ENCODE measurements around the gene SEC22B.
"Not testable (repeated sequence)": the region's sequence is repeated elsewhere in the genome, so short reads cannot be mapped to it uniquely, and the experiment has no call there.

SEC22B gene

GRCh38 chr1:120176092-120176855 lies at the start of gene SEC22B:
Gene SEC22B, minus strand, starts transcription at chr1:120176520. Its CDS starts 139 bp downstream, at chr1:120176381.
- DNase-seq (ENCODE audit: low read depth in 2 of 2): peak; percentile 75 to 78

DNA sequence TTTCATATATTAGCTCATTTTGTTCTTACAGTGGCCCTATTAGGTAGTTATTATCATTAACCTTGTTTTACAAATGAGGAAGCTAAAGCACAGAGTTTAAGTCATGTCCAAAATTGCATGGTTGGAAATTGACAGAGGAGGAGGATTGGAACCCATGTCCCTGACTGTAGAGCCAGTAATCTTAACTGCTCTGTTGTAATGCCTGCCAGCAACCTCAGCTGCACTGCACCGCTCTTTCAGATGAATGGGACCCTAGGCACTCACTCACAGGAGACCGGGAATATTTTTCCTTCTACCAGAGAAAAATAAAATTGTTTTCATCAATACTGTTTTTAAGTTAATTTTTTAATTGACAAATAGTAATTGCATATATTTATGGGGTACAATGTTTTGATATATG lies 41.6 kb upstream of the SEC22B start:
- DNase-seq (ENCODE audit: low read depth in 2 of 2): not testable (repeated sequence)

- not testable (repeated sequence) for DNase-seq (ENCODE audit: low read depth in 2 of 2)
Observed at GRCh38 chr1:120217175-120217929, 41.0 kb upstream of the SEC22B start.

- DNase-seq (ENCODE audit: low read depth in 2 of 2): not testable (repeated sequence)
Observed at GRCh38 chr1:120213606-120214005, 37.3 kb upstream of the SEC22B start.

GRCh38 chr1:120210754-120211153 lies 34.4 kb upstream of the SEC22B start:
- not testable (repeated sequence) for DNase-seq (ENCODE audit: low read depth in 2 of 2)

DNA sequence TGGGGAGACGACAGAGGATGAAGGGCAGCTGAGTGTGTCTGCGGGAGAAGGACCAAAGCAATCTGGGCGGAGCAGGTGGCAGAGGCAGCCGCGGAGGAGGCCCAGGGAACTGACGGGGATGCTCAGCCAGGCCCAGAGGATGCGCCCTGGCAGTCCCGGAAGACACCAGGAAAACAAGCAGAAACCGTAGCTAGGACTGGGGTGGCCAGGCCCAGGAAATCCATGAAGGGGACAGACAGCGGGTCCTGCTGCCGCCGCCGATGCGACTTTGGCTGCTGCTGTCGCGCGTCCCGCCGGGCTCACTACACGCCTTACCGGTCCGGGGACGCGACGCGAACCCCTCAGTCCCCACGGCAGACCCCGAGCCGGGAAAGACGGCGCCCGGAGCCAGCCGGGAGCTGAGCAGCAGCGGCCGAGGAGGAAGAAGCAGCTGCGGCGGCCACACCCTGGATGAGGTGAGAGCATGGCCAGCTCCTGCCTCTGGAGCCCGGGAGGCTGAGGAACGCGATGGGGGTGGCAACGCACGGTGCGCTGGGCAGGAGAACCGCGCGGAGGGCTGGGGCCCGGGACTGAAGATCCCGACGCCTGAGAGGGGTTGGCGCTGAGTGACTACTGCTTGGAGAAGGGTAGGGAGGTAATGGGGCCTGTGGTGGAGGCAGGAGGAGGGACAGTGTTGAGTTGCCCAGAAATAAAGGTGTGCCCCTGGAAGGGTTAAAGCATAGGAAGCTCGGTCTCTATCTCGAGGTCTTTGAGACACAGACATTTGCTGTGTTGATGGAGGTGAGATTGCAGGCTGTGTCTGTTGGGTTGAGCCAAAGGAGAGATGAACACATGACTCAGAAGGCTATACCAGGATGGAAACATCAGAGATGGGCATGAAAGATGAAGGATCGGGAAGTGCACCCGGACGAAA lies 20.8 kb upstream of the SEC22B start:
- not testable (repeated sequence) for DNase-seq (ENCODE audit: low read depth in 2 of 2)

DNA sequence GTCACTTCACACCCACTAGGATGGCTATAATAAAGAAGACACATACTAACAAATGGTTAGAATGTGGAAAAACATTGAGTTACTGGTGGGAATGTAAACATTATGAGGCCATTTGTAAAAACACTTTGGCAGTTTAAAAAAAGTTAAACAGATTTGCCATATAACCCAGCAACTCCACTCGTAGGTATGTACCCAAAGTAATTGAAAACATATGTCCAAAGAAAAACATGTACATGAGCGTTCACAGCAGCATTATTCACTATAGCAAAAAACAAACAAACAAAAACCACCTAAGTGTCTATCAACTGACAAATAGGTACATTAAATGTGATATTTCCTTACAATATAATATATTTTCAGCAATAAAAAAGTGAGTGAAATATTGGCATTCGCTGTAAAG lies 12.3 kb upstream of the SEC22B start:
- not testable (repeated sequence) for DNase-seq (ENCODE audit: low read depth in 2 of 2)

DNA sequence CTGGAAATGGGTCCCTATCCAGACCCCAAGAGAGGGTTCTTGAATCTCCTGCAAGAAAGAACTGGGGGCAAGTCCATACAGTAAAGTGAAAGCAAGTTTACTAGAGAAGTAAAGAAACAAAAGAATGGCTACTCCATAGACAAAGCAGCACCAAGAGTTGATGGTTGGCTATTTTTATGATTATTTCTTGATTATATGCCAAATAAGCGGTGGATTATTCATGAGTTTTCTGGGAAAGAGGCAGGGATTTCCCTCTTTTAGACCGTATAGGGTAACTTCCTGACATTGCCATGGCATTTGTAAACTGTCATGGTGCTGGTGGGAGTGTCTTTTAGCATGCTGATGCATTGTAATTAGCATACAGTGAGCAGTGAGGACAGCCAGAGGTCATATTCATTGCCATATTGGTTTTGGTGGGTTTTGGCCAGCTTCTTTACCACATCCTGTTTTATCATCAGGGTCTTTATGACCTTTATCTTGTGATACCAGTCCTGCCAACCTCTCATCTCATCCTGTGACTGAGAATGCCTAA lies 5.9 kb upstream of the SEC22B start:
- not testable (repeated sequence) for DNase-seq (ENCODE audit: low read depth in 2 of 2)

DNA sequence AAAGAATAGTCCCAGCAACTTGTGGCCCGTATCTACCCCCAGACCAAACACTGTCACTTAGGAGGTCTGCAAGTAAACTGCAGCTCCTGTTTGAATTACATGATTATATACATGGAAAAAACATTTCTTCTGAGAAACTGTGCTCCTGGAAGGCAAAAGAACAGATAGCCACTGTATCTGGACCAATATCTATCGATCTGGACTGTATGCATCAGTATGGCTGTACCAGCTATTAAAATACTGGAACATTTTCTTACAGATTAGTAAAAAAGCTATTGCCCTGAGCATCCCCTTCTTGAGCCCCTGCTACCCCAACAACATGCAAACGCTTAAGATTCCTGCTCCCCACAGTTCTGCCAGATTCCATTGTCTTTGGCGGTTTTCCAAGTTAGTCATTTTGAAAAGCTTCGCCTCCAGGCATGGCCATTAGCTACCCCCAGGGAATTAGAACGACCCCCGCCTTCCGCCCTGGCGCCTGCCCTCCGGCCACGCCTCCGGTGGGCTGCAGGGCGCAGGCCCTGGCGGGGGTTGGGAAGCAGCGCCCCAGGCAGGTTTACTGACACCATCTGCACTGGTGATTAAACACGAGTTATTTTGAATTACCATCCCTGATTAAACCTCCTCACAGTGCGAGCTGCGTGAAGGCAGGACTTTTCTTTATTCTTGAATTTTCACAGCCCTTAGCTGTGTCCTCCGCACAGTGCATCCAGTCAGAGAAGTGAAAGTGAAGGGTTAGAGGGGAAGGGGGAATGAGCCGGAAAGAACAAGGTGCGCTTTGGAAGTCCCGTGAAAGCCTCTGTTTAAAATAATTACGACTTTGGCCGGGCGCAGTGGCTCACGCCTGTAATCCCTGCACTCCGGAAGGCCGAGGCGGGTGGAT lies 3.7 kb upstream of the SEC22B start:
- DNase-seq (ENCODE audit: low read depth in 2 of 2): not testable (repeated sequence)

GRCh38 chr1:120178799-120179756 lies 2.8 kb upstream of the SEC22B start:
- DNase-seq (ENCODE audit: low read depth in 2 of 2): no peak

DNA sequence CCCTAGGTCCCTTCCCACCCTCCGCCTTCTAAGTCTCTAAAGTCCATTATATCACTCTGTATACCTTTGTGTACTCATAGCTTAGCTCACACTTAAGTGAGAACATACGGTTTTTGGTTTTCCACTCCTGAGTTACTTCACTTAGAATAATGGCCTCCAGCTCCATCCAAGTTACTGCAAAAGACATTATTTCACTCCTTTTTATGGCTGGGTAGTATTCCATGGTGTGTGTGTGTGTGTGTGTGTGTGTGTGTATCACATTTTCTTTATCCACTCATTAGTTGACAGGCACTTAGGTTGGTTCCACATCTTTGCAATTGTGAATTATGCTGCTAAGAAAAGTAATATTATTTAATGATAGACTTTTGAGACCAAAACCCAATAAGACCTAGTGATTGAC lies 1.7 kb upstream of the SEC22B start:
- not testable (repeated sequence) for DNase-seq (ENCODE audit: low read depth in 2 of 2)

GRCh38 chr1:120175688-120176087 lies 632 bp downstream of the SEC22B start:
- not testable (repeated sequence) for DNase-seq (ENCODE audit: low read depth in 2 of 2)

DNA sequence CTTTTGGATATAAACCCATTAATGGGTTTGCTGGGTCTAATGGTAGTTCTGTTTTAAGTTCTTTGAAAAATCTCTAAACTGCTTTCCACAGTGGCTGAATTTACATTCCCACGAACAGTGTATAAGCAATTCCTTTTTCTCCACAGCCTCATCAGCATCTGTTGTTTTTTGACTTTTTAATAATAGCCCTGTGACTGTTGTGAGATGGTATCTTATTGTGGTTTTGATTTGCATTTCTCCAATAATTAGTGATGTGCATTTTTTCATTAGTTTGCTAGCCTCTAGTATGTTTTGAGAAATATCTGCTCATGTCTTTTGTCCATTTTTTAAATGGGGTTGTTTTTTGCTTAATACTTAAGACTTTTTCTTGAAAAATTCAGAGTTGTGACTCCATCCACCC lies 11.6 kb downstream of the SEC22B start:
- DNase-seq (ENCODE audit: low read depth in 2 of 2): not testable (repeated sequence)

DNA sequence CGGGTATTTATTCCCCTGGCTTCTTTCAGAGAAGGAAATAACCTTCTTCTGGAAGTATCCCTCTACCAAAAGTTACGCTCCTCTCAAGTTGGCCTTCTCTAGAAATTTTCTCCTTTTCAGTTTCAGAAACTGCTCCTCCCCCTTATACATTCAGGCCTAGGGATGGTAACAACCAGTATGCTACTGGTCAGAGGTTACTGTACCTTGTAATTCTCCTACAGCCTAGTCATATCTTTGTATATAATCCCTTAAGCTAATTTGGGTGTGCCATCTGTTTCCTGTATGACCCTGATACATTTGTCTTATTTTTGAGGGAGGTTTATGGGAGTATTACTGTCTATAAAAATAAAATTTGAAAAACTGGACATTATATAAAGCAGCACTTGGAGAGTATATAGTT lies 14.3 kb downstream of the SEC22B start:
- DNase-seq (ENCODE audit: low read depth in 2 of 2): not testable (repeated sequence)

- DNase-seq (ENCODE audit: low read depth in 2 of 2): not testable (repeated sequence)
Observed at GRCh38 chr1:120158495-120158894, 17.8 kb downstream of the SEC22B start.

GRCh38 chr1:120158086-120158485 lies 18.2 kb downstream of the SEC22B start:
- DNase-seq (ENCODE audit: low read depth in 2 of 2): not testable (repeated sequence)

DNA sequence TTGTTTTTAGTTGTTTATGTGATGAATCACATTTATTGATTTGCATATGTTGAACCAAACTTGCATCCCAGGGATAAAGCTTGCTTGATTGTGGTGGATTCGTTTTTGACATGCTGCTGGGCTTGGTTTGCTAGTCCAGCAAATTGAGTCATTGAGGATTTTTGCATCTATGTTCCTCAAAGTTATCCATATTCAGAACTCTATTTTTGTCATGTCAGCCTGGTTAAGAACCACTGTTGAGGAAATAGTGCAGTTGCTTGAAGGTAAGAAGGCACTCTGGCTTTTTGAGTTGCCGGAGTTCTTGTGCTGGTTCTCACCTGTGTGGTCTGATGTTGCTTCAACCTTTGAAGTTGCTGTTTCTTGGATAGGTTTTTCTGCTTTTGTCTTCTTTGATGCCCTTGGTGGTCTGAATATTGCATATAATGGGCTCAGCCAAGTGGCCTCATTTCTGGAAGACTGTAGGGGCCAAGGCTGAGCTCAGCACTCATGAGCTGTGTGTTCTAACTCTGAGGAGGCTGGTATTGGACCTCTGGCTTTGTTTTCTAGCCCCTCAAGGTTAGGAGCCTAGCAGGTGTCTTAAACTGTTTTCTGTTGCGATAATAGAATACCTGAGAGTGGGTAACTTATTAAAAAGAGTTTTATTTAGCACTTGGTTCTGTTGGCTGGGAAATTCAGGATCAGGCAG lies 26.0 kb downstream of the SEC22B start:
- DNase-seq (ENCODE audit: low read depth in 2 of 2): not testable (repeated sequence)

DNA sequence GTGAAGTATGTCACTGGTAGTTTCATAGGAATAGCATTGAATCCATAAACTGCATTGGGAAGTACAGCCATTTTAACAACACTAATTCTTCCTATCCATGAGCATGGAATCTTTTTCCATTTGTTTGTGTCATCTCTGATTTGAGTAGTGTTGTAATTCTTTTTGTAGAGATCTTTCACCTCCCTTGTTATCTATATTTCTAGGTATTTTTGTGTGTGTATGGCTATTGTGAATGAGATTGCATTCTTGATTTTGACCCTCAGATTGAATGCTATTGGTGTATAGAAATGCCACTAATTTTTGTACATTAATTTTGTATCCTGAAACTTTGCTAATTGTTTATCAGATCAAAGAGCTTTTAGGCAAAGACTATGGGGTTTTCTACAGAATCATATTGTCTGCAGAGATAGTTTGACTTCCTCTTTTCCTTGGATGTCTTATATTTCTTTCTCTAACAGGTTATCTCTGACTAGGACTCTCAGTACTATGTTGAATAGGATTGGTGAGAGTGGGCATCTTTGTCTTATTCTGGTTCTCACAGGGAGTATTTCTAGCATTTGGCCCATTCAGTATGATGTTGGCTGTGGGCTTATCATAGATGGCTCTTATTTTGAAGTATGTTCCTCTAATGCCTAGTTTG lies 26.8 kb downstream of the SEC22B start:
- not testable (repeated sequence) for DNase-seq (ENCODE audit: low read depth in 2 of 2)
